Liver (tissue), 3 donors: Measurements from ENCODE around the gene PTPRS.

Source experiments
- ATF3 ChIP-seq: IDR thresholded peaks from 2 replicates; pipeline ENCODE4 v1.6.1; 2016; ENCODE audit warnings: antibody characterized with exemption
- CTCF ChIP-seq: fragments of 150-350 bp; IDR thresholded peaks from 2 replicates; pipeline ENCODE4 v1.5.1; 2017; ENCODE audit warnings: improper control_type of control experiment, low read depth, low read length; ENCODE audit not compliant: missing input control
- JUND ChIP-seq, 2 donors: IDR thresholded peaks; 2 replicates each; pipeline ENCODE4 v1.6.1; 2016; ENCODE audit warnings: antibody characterized with exemption in 2 of 2
- MAX ChIP-seq: IDR thresholded peaks from 2 replicates; pipeline ENCODE4 v1.6.1; 2016; ENCODE audit warnings: antibody characterized with exemption
- REST ChIP-seq: IDR thresholded peaks from 2 replicates; pipeline ENCODE4 v1.6.1; 2016; ENCODE audit warnings: antibody characterized with exemption, mild to moderate bottlenecking
- YY1 ChIP-seq: IDR thresholded peaks from 2 replicates; pipeline ENCODE4 v1.6.1; 2016; ENCODE audit warnings: antibody characterized with exemption, mild to moderate bottlenecking
- donor health status: healthy.
- donor health status: healthy.

GRCh38 chr19:5356918-5357317, 16.3 kb upstream of the PTPRS start:
- no peak for TF ChIP-seq CTCF
- no peak for TF ChIP-seq JUND (IDR thresholded peaks at IDR 0.05)
- TF ChIP-seq YY1 = no peak
- no peak for TF ChIP-seq REST
- no peak for TF ChIP-seq MAX
- no peak for TF ChIP-seq ATF3
